Activated naive CD8-positive, alpha-beta T cell treated with anti-CD3 and anti-CD28 coated beads, Interleukin-2, amount 10 ng/mL, durations not matched to agents 7 days and 5 days (primary cell): Measurements from ENCODE around the gene RGS7. TPM values are rescaled to one million over a fixed set of nuclear protein-coding genes. Genes with fewer than 3 reads are reported as not detected.
"Not testable (repeated sequence)": the region's sequence is repeated elsewhere in the genome, so short reads cannot be mapped to it uniquely, and the experiment has no call there.

Experiments
- ATAC-seq: fragments of 150-1000 bp; cut with Tn5 transposase; one replicate; pipeline ENCODE4 v1.10.0; 2021; ENCODE audit warnings: low read depth, moderate library complexity
- POLR2A ChIA-PET: fragments of 350-600 bp; sonication (Branson Sonifier 250); formaldehyde crosslinking; loops from one replicate; lab custom pipeline; 2021; ENCODE audit warnings: antibody characterized with exemption; lab: Charles Lee
- DNase-seq: peaks from one replicate; pipeline ENCODE4 v3.0.0; 2021
- H3K27ac Mint-ChIP-seq: one replicate; pipeline ENCODE4 v1.8.0; 2022; ENCODE audit warnings: mild to moderate bottlenecking, mixed read lengths
- H3K27me3 Mint-ChIP-seq: one replicate; pipeline ENCODE4 v1.8.0; 2022; ENCODE audit warnings: mild to moderate bottlenecking, moderate library complexity, mixed read lengths
- H3K36me3 Mint-ChIP-seq: one replicate; pipeline ENCODE4 v1.8.0; 2021; ENCODE audit warnings: mild to moderate bottlenecking, mixed read lengths
- H3K4me1 Mint-ChIP-seq: one replicate; pipeline ENCODE4 v1.8.0; 2021; ENCODE audit warnings: mixed read lengths
- H3K4me3 Mint-ChIP-seq: one replicate; pipeline ENCODE4 v1.8.0; 2022; ENCODE audit warnings: mild to moderate bottlenecking, moderate library complexity, mixed read lengths
- H3K9me3 Mint-ChIP-seq: one replicate; pipeline ENCODE4 v1.8.0; 2021; ENCODE audit warnings: mixed read lengths
- total RNA-seq, 2 experiments: library from RNA; stranded (reverse); gene quantifications; one replicate each; pipeline ENCODE4 v1.2.3, GENCODE V29; 2021

RGS7 gene
- total RNA-seq, 2 experiments from 2014 or later, result not detected

GRCh38 chr1:240808381-240808780 is 548.6 kb downstream of the RGS7 start:
- no peak for ATAC-seq
- Mint-ChIP-seq H3K4me1 (no peaks in the 10 kb centered on the region), H3K4me3 (no peak overlapping the region), H3K27ac (no peak overlapping the region), H3K36me3 (no peaks in the 10 kb centered on the region), H3K27me3 (no peaks in the 10 kb centered on the region), H3K9me3 (no peaks in the 10 kb centered on the region)
- no peak for DNase-seq
- POLR2A ChIA-PET, result no interaction called here

- Mint-ChIP-seq H3K27me3 (no peaks in the 10 kb centered on the region), H3K4me1 (no peaks in the 10 kb centered on the region), H3K4me3 (no peak overlapping the region), H3K27ac (no peak overlapping the region), H3K9me3 (no peaks in the 10 kb centered on the region), H3K36me3 (no peaks in the 10 kb centered on the region)
- ATAC-seq (no peak), DNase-seq (no peak)
- POLR2A ChIA-PET, result no interaction called here
These were observed 550.7 kb downstream of the RGS7 start for GRCh38 chr1:240806200-240806745.

- no peak for DNase-seq
- no peak for ATAC-seq
- no peaks in the 10 kb centered on the region for H3K27me3 Mint-ChIP-seq
These were observed 552.5 kb downstream of the RGS7 start for GRCh38 chr1:240804475-240804874.

GRCh38 chr1:240803151-240803550 is 553.9 kb downstream of the RGS7 start:
- no peak for ATAC-seq
- POLR2A ChIA-PET, result no interaction called here
- Mint-ChIP-seq H3K4me1 (no peaks in the 10 kb centered on the region), H3K27ac (no peak overlapping the region), H3K9me3 (no peaks in the 10 kb centered on the region), H3K36me3 (no peaks in the 10 kb centered on the region), H3K4me3 (no peak overlapping the region), H3K27me3 (no peaks in the 10 kb centered on the region)
- no peak for DNase-seq

More at GRCh38 chr1:240804475-240804874, 552.5 kb downstream of the RGS7 start:
- H3K4me3 Mint-ChIP-seq, result no peak overlapping the region
- POLR2A ChIA-PET, result no interaction called here
- H3K27ac Mint-ChIP-seq, result no peak overlapping the region
- no peaks in the 10 kb centered on the region for H3K36me3 Mint-ChIP-seq
- H3K4me1 Mint-ChIP-seq, result no peaks in the 10 kb centered on the region
- no peaks in the 10 kb centered on the region for H3K9me3 Mint-ChIP-seq

GRCh38 chr1:240802271-240802670 is 554.7 kb downstream of the RGS7 start:
- ATAC-seq (no peak), DNase-seq (no peak)
- Mint-ChIP-seq H3K4me3 (no peak overlapping the region), H3K9me3 (no peaks in the 10 kb centered on the region), H3K27ac (no peak overlapping the region), H3K27me3 (no peaks in the 10 kb centered on the region), H3K4me1 (no peaks in the 10 kb centered on the region), H3K36me3 (no peaks in the 10 kb centered on the region)
- POLR2A ChIA-PET, result no interaction called here

GRCh38 chr1:240801442-240801841 is 555.6 kb downstream of the RGS7 start:
- no peaks in the 10 kb centered on the region for H3K36me3 Mint-ChIP-seq
- POLR2A ChIA-PET, result no interaction called here
- no peak overlapping the region for H3K27ac Mint-ChIP-seq
- no peaks in the 10 kb centered on the region for H3K27me3 Mint-ChIP-seq
- ATAC-seq (no peak), DNase-seq (no peak)
- no peaks in the 10 kb centered on the region for H3K4me1 Mint-ChIP-seq
- no peaks in the 10 kb centered on the region for H3K9me3 Mint-ChIP-seq
- H3K4me3 Mint-ChIP-seq, result no peak overlapping the region

- no peak for ATAC-seq
- no peak overlapping the region for H3K27ac Mint-ChIP-seq
- no peak for DNase-seq
- no peak overlapping the region for H3K4me3 Mint-ChIP-seq
- POLR2A ChIA-PET, result no interaction called here
- no peaks in the 10 kb centered on the region for H3K36me3 Mint-ChIP-seq
- H3K27me3 Mint-ChIP-seq, result no peaks in the 10 kb centered on the region
- no peaks in the 10 kb centered on the region for H3K4me1 Mint-ChIP-seq
- H3K9me3 Mint-ChIP-seq, result no peaks in the 10 kb centered on the region
These were observed 556.7 kb downstream of the RGS7 start for GRCh38 chr1:240800291-240800690.

- H3K4me1 Mint-ChIP-seq, result no peaks in the 10 kb centered on the region
- ATAC-seq (no peak), DNase-seq (no peak)
- POLR2A ChIA-PET, result no interaction called here
- no peak overlapping the region for H3K4me3 Mint-ChIP-seq
- H3K9me3 Mint-ChIP-seq, result no peaks in the 10 kb centered on the region
- no peaks in the 10 kb centered on the region for H3K36me3 Mint-ChIP-seq
- H3K27ac Mint-ChIP-seq, result no peak overlapping the region
- peaks cover 3% of the 10 kb centered on the region for H3K27me3 Mint-ChIP-seq
These were observed 560.0 kb downstream of the RGS7 start for GRCh38 chr1:240797050-240797449.

GRCh38 chr1:240794046-240794843 is 562.8 kb downstream of the RGS7 start:
- no peak overlapping the region for H3K4me3 Mint-ChIP-seq
- H3K36me3 Mint-ChIP-seq, result no peaks in the 10 kb centered on the region
- POLR2A ChIA-PET, result no interaction called here
- H3K4me1 Mint-ChIP-seq, result no peaks in the 10 kb centered on the region
- no peaks in the 10 kb centered on the region for H3K9me3 Mint-ChIP-seq
- no peak overlapping the region for H3K27ac Mint-ChIP-seq
- no peak for DNase-seq
- peak; percentile 18 for ATAC-seq
- H3K27me3 Mint-ChIP-seq, result peaks cover 3% of the 10 kb centered on the region

GRCh38 chr1:240792915-240793529 is 564.0 kb downstream of the RGS7 start:
- Mint-ChIP-seq H3K9me3 (no peaks in the 10 kb centered on the region), H3K27ac (no peak overlapping the region), H3K4me3 (no peak overlapping the region), H3K4me1 (no peaks in the 10 kb centered on the region), H3K27me3 (peaks cover 3% of the 10 kb centered on the region), H3K36me3 (no peaks in the 10 kb centered on the region)
- POLR2A ChIA-PET, result no interaction called here
- ATAC-seq (no peak), DNase-seq (no peak)

- POLR2A ChIA-PET, result no interaction called here
- no peak for ATAC-seq
These were observed 566.1 kb downstream of the RGS7 start for GRCh38 chr1:240790856-240791255.

GRCh38 chr1:240786880-240787279 is 570.1 kb downstream of the RGS7 start:
- ATAC-seq (no peak), DNase-seq (no peak)
- Mint-ChIP-seq H3K27me3 (no peaks in the 10 kb centered on the region), H3K4me3 (no peak overlapping the region), H3K9me3 (no peaks in the 10 kb centered on the region), H3K27ac (no peak overlapping the region), H3K36me3 (no peaks in the 10 kb centered on the region), H3K4me1 (no peaks in the 10 kb centered on the region)
- POLR2A ChIA-PET, result no interaction called here

More at GRCh38 chr1:240790856-240791255, 566.1 kb downstream of the RGS7 start:
- Mint-ChIP-seq H3K4me3 (no peak overlapping the region), H3K27me3 (peaks cover 3% of the 10 kb centered on the region), H3K4me1 (no peaks in the 10 kb centered on the region), H3K27ac (no peak overlapping the region), H3K36me3 (no peaks in the 10 kb centered on the region), H3K9me3 (no peaks in the 10 kb centered on the region)
- DNase-seq, result no peak

- Mint-ChIP-seq H3K27ac (no peak overlapping the region), H3K4me3 (no peak overlapping the region), H3K27me3 (no peaks in the 10 kb centered on the region), H3K9me3 (no peaks in the 10 kb centered on the region), H3K4me1 (no peaks in the 10 kb centered on the region), H3K36me3 (no peaks in the 10 kb centered on the region)
- no peak for ATAC-seq
- POLR2A ChIA-PET, result no interaction called here
- no peak for DNase-seq
These were observed 572.2 kb downstream of the RGS7 start for GRCh38 chr1:240784776-240785175.

- DNase-seq, H3K4me1 Mint-ChIP-seq, H3K27me3 Mint-ChIP-seq, H3K4me3 Mint-ChIP-seq, H3K36me3 Mint-ChIP-seq, POLR2A ChIA-PET, ATAC-seq, H3K9me3 Mint-ChIP-seq, H3K27ac Mint-ChIP-seq: not testable (repeated sequence)
These were observed 573.3 kb downstream of the RGS7 start for GRCh38 chr1:240783728-240784137.
